Activated naive CD4-positive, alpha-beta T cell treated with Interleukin-2 at 50 U/mL for 16 hours (primary cell): ENCODE data around the gene COG5.
A peak's percentile ranks its signal among the peaks of the same experiment; 100 is the strongest.

Source experiments
- DNase-seq: peaks from one replicate; pipeline ENCODE4 v3.0.0-alpha.2; 2020

The COG5 gene

GRCh38 chr7:107505362-107505761 is 58.4 kb downstream of the COG5 start:
- no peak for DNase-seq

- no peak for DNase-seq
These were observed 60.0 kb downstream of the COG5 start for GRCh38 chr7:107503687-107504086.

GRCh38 chr7:107502797-107503196 is 60.9 kb downstream of the COG5 start:
- no peak for DNase-seq

- no peak for DNase-seq
These were observed 61.6 kb downstream of the COG5 start for GRCh38 chr7:107502154-107502553.

- no peak for DNase-seq
These were observed 62.1 kb downstream of the COG5 start for GRCh38 chr7:107501593-107501992.

GRCh38 chr7:107499731-107500130 is 64.0 kb downstream of the COG5 start:
- no peak for DNase-seq

GRCh38 chr7:107495516-107495915 is 68.2 kb downstream of the COG5 start:
- DNase-seq: no peak

- no peak for DNase-seq
These were observed 68.8 kb downstream of the COG5 start for GRCh38 chr7:107494884-107495283.

GRCh38 chr7:107494315-107494751 is 69.4 kb downstream of the COG5 start:
- DNase-seq: no peak

GRCh38 chr7:107492875-107493274 is 70.8 kb downstream of the COG5 start:
- no peak for DNase-seq

GRCh38 chr7:107486041-107486440 is 77.7 kb downstream of the COG5 start:
- DNase-seq: no peak

- DNase-seq: no peak
These were observed 81.1 kb downstream of the COG5 start for GRCh38 chr7:107482571-107482970.

- no peak for DNase-seq
These were observed 82.8 kb downstream of the COG5 start for GRCh38 chr7:107480932-107481331.

GRCh38 chr7:107479303-107479702 is 84.4 kb downstream of the COG5 start:
- DNase-seq: no peak

GRCh38 chr7:107474104-107474521 is 89.6 kb downstream of the COG5 start:
- no peak for DNase-seq

- no peak for DNase-seq
These were observed 91.6 kb downstream of the COG5 start for GRCh38 chr7:107472116-107472515.

- no peak for DNase-seq
These were observed 92.2 kb downstream of the COG5 start for GRCh38 chr7:107471292-107472070.

- DNase-seq: no peak
These were observed 93.8 kb downstream of the COG5 start, which contains the start of gene GPR22 for GRCh38 chr7:107469929-107470328. Gene GPR22 (plus strand): TSS chr7:107470057. CDS start chr7:107474061, 4,004 bp downstream.

- no peak for DNase-seq
These were observed 94.9 kb downstream of the COG5 start for GRCh38 chr7:107468824-107469223.

GRCh38 chr7:107467972-107468371 is 95.7 kb downstream of the COG5 start:
- DNase-seq: no peak

GRCh38 chr7:107464666-107465226 is 99.0 kb downstream of the COG5 start:
- no peak for DNase-seq

- peak; percentile 38 for DNase-seq
These were observed 100.3 kb downstream of the COG5 start for GRCh38 chr7:107463139-107464078.

- DNase-seq: no peak
These were observed 101.7 kb downstream of the COG5 start for GRCh38 chr7:107461938-107462533.
